GM12874 (cell line): ENCODE measurements around the gene CGREF1.

Source experiments
- TF ChIP-seq, protein P1 (sequence below): IDR thresholded peaks from 2 replicates; pipeline ENCODE4 v1.5.1; 2011; ENCODE audit warnings: low read depth, mild to moderate bottlenecking, control low read depth, low read length, moderate library complexity; ENCODE audit not compliant: insufficient read depth

CGREF1 gene

GRCh38 chr2:27058210-27058609, 60.7 kb downstream of the CGREF1 start:
- TF ChIP-seq, protein P1, sequence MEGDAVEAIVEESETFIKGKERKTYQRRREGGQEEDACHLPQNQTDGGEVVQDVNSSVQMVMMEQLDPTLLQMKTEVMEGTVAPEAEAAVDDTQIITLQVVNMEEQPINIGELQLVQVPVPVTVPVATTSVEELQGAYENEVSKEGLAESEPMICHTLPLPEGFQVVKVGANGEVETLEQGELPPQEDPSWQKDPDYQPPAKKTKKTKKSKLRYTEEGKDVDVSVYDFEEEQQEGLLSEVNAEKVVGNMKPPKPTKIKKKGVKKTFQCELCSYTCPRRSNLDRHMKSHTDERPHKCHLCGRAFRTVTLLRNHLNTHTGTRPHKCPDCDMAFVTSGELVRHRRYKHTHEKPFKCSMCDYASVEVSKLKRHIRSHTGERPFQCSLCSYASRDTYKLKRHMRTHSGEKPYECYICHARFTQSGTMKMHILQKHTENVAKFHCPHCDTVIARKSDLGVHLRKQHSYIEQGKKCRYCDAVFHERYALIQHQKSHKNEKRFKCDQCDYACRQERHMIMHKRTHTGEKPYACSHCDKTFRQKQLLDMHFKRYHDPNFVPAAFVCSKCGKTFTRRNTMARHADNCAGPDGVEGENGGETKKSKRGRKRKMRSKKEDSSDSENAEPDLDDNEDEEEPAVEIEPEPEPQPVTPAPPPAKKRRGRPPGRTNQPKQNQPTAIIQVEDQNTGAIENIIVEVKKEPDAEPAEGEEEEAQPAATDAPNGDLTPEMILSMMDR, result no peak

DNA sequence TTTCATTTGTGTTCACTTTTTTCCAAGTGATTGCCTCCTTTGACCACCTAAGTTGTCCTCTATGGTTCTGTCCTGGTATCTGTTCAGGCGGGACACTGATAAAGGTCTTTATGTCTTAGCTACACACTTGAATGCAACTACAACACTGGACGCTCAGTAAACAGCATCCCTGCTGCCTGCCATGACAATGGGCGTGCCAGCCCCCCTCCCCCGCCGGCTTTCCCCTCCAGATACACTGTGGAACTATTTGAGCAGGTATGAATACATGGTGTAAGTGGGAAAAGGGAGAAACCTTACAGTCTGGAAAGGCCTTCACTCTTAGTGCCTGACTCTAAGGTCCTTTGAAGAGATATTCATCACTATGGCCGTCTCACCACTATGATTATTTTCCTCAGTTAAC, 61.7 kb downstream of the CGREF1 start:
- TF ChIP-seq, protein P1, result no peak

GRCh38 chr2:27054721-27055120, 64.2 kb downstream of the CGREF1 start:
- TF ChIP-seq, protein P1, result no peak

DNA sequence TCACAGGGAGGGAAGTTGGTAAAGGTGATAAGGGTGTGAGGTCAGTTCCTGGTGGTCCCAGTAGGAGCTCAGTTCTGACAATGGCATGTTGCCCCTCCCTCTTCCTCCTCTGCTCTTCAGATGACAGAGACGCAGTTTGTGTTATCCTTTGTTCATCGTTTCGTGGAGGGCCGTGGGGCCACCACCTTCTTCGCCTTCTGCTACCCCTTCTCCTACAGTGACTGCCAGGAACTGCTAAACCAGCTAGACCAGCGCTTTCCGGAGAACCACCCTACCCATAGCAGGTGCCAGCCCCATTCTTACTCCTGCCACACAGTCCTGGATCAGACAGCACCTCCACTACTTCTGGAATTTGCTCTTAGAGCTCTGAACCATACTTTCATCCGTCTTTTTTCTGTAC, 65.2 kb downstream of the CGREF1 start:
- TF ChIP-seq, protein P1, result no peak

DNA sequence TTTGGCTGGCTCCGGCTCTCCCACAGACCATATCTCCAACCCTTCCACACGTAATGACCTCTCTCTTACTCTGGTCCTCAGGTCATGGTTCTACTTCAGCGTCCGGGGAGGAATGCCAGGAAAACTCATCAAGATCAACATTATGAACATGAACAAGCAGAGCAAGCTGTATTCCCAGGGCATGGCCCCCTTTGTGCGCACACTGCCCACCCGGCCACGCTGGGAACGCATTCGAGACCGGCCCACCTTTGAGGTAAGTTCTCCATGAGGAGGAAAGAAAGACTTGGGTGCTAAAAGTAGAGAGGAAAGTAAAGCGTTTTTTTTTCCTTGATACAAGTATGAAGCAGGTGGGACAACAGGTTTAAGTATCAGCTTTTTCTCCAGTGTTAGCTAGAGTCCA, 65.6 kb downstream of the CGREF1 start:
- TF ChIP-seq, protein P1, result no peak

DNA sequence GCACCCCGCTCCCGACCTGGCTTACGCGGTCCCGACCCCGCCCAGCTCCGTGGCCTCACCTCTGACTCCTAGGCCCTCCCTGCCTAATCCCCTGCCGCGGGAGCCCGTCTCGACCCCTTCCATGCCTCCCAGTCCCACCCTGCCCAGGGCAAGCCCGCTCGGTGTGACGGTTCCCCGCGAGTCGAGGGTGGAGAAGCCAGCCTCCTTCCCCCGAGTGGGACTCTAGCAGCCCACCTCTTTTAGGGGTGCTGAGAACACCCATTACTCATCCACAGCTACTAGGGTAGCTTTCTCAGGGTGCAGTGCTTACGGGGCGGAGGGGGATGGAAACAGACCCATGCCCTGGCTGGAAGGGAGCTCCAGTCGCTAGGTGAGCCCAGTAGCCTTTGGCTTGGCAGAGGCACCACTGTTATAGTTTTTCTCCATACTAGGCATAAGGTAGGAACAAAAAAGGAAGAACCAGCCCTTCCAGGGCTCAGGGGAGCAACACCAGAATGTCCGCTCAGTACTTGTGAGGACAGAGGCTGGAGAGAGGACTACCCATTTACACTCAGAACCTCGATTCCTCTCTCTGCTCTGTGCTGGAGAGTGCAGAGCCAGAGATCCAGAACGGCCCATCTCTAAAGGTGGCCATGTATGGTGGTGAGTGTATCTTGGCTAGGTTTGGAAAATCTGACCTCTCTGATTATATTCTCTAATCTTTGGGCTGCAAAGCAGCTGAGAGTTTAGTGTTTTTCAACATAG, 66.9 kb downstream of the CGREF1 start:
- TF ChIP-seq, protein P1, result no peak

DNA sequence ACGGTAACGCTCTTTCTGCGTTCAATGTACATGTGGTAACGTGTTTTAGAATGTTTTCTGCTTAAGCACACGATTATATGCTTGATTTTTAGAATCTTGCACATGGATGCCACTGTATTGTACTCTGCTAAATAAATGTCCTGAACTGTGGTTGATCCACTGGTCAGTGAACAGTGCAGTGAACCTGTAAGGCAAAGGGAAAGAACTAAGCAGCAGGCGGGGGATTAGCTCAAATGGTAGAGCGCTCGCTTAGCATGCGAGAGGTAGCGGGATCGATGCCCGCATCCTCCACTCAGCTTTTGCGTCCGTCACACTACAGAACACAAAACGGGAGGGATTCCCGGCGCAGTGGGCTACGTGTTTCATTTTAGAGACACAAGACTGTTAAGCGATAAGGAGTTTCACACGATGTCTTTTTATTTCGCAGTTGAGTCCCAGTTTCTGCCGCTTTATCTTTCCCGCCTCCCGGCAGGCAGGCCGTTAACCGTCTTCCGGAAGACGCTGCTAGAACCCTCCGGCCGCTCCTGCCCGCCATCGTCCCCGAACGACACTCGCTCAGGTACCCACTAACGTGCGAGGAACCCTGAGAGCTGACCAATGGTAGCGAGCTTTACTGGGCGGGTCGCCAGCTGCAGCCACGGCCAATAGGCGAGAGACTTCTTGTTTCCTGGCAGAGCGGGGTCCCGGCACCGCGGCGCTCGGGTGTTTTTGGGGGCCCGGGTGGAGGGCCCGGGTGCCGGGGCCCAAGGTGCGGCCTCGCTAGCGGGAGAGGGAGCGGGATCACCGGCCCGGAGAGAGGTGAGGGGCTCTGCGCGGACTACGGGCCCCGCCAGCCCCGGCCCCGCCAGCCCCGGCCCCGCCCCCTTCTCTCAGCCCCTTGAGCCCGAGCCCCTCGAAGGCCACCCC, 67.7 kb downstream of the CGREF1 start, which contains the start of gene AGBL5:
Gene AGBL5 (plus strand): TSS at position 673 of the 906 bp plus-strand sequence. CDS start 1,291 bp downstream, outside the sequence.
- TF ChIP-seq, protein P1, result no peak
